DMS153 treated with DMSO at 0.1 percent for 48 hours (cell line): ENCODE measurements around the gene RBBP8NL.
"Not testable (repeated sequence)": the region's sequence is repeated elsewhere in the genome, so short reads cannot be mapped to it uniquely, and the experiment has no call there.

Source experiments
- DNase-seq: peaks from one replicate; lab custom pipeline; 2025; ENCODE audit not compliant: unreplicated experiment; lab: John Stamatoyannopoulos, UW

RBBP8NL gene

DNA sequence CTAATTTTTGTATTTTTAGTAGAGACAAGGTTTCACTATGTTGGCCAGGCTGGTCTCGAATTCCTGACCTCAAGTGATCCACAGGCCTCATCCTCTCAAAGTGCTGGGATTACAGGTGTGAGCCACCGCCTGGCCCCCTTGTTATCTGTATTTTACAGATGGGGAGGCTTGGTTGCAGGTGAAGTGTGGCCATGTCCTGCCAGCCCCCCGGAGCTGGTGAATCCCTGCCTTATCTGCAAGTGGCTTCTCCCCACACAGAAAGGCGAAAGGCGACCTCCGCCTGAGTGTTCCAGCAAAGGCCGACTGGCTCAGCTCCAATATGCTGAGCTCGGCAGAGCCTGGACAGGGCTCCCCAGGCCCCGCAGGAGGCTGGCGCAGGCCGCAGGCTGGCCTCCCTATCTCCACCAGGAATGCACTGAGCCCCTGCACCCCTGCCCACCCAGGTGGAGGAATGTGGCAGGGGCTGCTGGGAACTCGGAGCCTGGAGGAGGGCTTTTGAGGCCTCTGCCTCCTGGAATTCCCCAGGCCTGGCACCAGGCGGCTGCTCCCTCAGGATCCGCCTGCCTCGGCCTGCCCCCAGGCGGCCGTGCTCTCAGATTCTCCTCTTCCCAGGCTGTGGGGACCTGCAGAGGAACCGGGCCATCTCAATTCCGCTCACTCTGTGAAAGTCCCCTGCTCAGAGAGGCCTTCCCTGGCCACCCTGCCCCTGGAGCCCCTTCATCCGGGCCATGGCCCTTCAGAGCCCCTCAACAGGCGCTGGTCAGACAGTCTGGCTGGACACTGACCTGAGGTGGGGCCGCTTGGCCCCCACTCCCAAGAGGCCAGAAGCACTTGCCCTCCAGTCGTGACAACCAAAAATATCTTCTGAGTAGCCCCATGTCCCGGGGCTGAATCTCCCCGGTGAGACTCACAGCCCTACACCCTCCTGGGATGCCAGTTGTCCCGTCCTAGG, 51.0 kb downstream of the RBBP8NL start:
- no peak for DNase-seq

DNA sequence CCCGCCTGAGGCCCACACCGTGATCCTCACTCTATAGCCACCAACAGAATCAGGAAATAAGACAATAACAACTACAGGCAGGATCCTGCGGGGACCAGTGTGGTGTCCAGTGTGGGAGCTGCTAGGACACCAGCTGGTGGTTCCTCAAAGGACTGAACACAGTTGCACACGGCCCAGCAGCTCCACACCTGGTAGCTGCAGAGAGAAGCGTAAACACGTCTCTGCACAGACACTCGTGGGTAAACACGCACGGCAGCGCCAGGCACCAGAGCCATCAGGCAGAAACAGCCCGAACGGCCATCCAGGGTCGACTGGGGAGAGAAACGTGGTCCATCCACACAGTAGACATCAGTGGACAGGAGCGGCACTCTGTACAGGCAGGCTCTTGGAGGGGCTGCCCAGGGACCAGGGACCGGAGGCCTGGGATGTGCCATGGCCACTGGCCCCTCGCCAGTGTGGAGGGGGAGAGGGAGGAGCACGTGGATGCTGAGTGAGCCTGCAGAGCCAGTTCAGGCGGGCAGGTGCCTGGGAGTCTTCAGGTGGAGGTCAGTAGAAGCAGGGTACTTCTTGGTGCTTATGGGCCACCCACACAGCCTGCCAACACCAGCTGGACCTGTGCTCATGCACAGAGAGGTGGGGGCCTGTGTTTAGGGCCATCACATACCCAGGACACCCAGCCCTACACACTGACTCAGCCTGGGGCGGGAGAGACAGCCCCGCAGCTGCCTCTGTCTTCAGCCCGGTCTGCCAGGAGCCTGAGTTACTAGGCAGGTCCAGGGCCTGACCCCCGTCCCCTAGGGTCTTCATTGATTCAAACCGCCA, 52.8 kb downstream of the RBBP8NL start:
- DNase-seq = no peak

DNA sequence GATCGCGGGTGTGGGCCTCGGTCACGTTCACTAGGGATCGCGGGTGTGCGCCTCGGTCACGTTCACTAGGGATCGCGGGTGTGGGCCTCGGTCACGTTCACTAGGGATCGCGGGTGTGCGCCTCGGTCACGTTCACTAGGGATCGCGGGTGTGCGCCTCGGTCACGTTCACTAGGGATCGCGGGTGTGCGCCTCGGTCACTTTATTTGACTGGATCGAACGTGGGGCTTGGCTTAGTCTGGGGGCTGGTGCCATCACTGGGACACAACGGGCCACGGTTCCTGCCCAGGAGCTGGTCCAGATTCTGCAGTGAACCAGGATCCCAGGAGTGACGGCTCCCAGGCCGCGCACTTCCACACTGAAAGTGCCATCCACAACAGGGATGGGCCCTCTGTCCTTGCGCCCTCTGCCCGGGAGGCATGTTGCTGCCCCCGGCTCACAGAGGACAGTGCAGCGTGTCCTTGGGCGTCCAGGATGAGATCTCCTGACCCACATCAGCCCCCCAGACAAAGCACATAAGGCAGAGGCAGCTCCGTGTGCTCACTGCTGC, 53.6 kb downstream of the RBBP8NL start:
- DNase-seq = not testable (repeated sequence)

GRCh38 chr20:62372042-62372993, 55.0 kb downstream of the RBBP8NL start:
- no peak for DNase-seq

DNA sequence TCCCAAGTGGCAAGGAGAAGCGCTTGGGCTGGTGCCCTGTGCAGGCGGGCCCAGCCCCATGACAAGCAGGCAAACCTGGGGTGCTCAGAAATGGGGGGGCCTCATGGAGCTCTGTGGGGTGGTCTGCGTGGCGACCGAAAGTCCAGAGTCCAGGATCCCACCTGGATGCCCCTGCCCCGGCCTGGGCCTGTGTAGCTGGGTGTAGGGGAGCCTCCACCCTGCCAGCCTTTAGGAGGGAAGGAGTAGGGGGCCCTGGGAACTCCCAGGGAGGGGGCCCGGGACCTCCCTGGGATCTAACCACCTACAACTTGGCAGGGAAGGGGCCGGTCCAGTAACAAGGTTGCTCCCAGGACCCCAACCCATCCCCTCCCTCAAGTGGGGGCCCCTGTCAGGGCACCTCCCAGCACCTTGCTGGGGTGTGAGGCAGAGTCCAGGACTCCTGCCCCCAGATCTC, 55.7 kb downstream of the RBBP8NL start:
- no peak for DNase-seq

GRCh38 chr20:62370807-62371587, 56.3 kb downstream of the RBBP8NL start:
- DNase-seq = no peak

DNA sequence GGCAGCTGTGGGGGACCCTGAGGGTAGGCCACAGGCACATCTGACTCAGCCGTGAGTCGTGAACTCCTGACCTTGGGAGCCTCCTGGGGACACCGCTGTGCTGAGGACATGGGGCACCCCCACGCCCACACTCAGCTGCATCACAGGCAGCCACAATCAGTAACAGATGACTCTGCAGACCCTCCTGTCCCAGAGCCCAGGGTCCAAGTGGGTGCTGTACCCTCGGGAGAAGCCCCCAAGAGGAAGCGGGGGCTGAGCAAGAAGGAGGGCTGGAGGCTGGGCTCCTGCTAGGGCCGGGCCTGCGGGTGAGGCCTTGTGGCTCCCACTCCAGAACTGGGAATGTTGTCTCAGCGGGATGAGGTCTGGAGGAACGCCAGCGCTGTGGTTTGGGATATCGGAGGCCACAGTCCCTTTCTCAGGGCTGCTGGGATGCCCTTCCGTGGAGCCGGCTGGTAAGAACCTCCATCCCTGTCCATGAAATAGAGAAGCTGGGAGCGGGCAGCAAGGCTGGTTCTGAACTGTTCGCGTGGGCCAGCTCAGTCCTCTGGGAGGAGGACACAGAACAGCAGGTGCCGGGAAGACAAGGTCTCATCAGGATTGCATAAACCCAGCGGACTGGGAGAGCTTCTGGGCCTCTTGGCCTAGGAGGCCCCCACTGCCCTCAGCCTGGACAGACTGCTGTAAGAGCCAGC, 57.1 kb downstream of the RBBP8NL start:
- DNase-seq = no peak

DNA sequence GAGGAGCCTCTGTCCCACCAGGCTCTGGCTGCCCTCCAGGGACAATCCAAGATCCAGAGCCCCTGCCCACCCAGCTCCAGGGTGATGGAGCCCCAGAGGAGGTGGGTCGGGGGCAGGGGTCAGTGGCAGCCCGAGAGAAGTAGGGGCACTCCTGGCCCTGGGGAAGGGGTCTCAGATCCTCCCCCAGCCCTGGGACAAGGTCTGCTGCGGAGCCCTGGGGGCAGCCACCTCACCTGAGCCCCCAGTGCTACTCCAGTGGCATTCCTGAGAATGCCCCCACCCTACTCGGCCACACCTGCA, 57.6 kb downstream of the RBBP8NL start:
- no peak for DNase-seq

DNA sequence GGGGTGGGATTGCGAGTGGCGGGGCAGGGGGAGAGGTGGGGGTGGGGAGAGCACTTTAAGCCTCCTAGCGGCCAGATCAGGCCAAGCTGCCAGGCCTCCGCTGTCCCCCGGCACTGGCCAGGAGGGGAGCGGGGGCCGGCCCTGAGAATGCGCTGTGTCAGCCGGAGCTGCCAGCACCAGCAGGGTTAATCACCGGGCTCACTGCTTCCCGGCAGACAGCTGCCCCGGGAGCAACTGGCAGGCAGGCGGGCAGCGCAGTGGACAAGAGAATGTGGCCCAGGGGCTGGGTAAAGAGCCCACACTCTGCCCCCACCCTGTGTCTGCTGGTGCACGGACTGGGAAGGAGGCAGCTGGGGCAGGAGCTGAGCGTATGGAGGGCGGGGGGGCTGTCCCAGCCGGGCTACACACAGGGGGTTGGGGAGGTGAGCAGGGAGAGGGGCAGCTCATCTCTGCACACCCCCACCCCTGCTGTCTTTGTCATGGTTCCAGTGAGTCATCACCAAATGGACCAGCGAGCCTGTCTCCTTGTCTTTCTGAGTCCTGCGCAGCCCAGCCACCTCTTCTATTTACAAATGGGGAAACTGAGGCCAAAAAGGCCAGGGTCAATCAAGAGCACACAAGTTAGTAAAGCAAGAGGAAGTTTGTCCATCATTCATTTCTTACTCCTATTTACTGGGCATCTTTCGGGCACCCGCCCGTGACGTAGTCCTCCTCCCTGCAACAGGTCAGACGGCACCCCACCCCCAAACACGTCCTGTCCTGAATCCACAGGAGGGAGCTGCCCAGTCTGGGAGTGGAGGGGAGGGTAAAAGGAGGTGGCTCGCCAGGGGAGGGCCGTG, 58.1 kb downstream of the RBBP8NL start:
- DNase-seq = no peak

- no peak for DNase-seq
Measured at GRCh38 chr20:62368392-62368975, 58.9 kb downstream of the RBBP8NL start.

- no peak for DNase-seq
Measured at GRCh38 chr20:62367633-62368391, 59.5 kb downstream of the RBBP8NL start.

- no peak for DNase-seq
Measured at GRCh38 chr20:62367136-62367632, 60.2 kb downstream of the RBBP8NL start, which contains the start of gene LAMA5. TSS of gene LAMA5 (minus strand) at chr20:62367312. CDS start at chr20:62367245, 67 bp downstream.

DNA sequence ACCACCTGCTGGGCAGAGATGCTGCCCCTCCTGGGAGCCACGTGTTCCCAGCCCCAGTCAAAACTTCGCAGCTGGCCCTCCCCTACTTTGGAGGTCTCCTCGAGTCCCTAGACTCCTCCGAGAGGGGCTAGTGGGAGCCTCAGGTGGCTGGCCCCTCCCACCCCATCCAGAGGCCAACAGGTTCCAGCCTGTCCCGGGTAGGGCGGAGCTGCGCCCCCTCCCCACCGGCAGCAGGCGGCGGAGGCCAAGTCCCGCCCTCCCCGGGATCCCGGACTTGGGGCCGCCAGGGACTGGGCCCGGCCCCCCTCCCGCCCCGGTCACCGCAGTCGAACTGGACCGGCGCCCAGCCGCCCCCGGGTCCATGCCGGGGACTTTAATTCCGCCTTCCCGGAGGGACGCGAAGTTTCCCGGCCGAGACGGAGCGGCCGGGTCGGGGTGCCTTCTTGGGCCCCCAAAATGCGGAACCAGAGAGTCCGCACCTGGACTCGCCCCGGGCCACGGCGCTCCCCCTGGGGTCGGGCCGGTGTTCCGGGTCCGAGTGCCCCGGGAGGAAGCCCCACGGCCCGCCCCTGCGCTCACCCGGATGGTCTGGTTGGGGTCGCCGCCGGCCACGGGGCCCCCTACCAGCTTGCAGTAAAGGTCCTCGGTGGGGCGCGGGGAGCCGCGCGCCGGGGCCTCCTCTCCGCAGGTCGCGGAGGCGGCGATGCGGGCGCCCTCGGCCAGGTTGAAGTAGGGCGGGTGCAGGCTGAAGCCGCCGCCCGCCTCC, 60.8 kb downstream of the RBBP8NL start:
- no peak for DNase-seq

DNA sequence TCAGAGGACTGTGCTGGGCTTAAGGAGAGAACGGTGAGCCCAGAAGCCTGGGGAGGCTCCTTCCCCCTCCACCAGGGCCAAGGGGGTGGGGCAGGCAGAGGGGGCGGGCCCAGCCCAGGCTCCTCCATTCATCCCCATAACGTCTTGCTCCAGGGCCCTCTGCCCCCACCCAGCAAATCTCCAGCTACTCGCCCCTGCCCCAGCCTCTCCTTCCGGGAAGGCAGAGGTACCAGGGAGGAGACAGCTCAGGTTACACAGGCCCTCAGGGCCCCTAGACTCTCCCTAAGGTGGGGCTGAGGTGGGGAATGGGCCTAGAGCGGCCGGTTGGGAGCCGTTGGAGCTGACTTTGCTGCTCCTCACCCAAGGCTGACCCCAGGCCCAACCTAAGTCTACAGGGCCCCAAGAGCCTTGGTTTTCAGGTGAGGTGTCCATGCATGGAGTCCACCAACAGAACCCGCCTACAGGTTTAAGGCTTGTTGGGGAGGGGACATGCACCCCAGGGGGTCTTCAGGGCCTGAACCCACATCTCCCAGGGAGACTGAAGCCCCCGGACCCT, 61.4 kb downstream of the RBBP8NL start:
- peak; percentile 24 for DNase-seq

DNA sequence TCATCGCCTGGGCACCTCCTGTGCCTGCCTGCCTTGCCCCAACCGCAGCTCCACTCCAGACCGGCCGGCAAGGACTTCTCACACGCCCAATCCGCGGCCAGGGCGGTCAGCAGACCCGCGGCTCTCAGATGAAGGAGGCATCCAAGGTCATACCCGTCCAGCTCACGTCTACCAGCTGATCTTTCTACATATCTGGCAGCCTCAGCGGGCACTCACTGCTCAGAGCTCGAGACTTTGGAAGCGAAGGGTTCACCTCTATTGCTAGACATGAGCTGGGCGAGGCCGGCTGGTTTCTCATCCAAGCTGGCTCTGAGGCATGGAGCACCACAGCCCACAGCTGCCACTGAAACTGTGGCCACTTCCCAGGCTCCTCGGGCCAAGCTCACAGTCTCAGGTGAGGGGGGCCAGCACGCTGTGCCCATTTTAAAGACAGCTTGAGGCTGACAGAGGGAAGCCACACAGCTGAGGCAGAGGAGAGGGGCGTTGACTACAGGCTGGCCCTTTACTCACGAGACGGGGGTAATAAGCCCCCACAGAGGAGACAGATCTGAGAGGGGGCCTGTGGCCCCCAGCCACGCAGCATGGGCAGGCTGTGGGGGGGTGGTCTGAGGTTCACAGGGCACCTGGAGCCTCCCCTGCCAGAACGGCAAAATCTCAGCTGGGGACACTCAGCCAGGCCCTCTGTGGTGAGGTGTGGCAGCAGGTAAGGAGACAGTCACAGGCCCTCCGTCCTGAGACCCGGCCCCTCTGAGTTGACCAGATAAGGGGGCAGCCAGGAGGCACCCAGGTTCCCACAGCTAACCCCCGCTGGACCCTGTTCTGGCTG, 62.2 kb downstream of the RBBP8NL start:
- DNase-seq = no peak
